ENCODE data around the gene PRTG. TPM values are rescaled to one million over a fixed set of nuclear protein-coding genes. Genes with fewer than 3 reads are reported as not detected.

PRTG gene
- total and polyA plus RNA-seq, 2 experiments from 2014 or later = 0.63 to 3.4 TPM

DNA sequence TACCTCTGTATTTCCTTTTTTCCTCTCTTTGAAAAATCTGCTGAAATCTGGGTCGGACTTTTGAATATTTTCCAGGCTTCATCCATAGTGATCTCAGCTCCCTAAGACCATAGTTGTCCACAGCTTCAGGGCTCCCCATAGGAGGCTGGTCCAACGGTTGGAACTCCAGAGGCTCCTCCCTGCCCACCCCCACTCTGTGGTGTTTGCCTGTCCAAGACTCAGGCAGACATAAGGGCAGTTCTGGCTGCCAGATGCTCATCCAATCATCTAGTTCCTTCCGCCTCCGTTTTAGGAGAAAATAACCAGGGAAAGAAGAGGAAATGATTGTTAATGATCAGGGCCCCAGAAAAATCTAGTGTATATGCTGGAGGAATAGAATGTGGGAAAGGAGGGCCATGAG is 27.9 kb upstream of the PRTG start (continued):
- TF ChIP-seq ZNF462 (CRISPR knock-in tag; IDR thresholded peaks at IDR 0.05) (no peak), STAT1 (IDR thresholded peaks at IDR 0.05; ENCODE audit: unreplicated experiment) (no peak), EZH2phosphoT487 (IDR thresholded peaks at IDR 0.05; ENCODE audit: unreplicated experiment) (no peak)
- TF ChIP-seq, protein P1, sequence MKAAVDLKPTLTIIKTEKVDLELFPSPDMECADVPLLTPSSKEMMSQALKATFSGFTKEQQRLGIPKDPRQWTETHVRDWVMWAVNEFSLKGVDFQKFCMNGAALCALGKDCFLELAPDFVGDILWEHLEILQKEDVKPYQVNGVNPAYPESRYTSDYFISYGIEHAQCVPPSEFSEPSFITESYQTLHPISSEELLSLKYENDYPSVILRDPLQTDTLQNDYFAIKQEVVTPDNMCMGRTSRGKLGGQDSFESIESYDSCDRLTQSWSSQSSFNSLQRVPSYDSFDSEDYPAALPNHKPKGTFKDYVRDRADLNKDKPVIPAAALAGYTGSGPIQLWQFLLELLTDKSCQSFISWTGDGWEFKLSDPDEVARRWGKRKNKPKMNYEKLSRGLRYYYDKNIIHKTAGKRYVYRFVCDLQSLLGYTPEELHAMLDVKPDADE (IDR thresholded peaks at IDR 0.05) = no peak

GRCh38 chr15:55770261-55770660 is 27.3 kb upstream of the PRTG start:
- no peak for ATAC-seq
- peaks cover 4% of the 10 kb centered on the region for H3K27me3 Mint-ChIP-seq (ENCODE audit: insufficient read depth, low read depth, poor library complexity)

More at GRCh38 chr15:55770261-55770660, 27.3 kb upstream of the PRTG start:
- Mint-ChIP-seq H3K9me3 (no peaks in the 10 kb centered on the region; the same call in 2 of the 3 replicates), H3K4me3 (no peak overlapping the region), H3K36me3 (ENCODE audit: low read depth) (no peaks in the 10 kb centered on the region), H3K27ac (no peak overlapping the region), H3K4me1 (peaks cover 12% of the 10 kb centered on the region)
- H3F3A ChIP-seq (replicated peaks; ENCODE audit: low read depth) = no peaks in the 10 kb centered on the region
- H3K27me3 ChIP-seq (ENCODE audit: insufficient read depth) = no peaks in the 10 kb centered on the region
- DNase-seq (ENCODE audit: low spot score) = no peak
- H4K20me1 ChIP-seq (replicated peaks; ENCODE audit: insufficient read depth) = no peaks in the 10 kb centered on the region
- no peak overlapping the region for H3K27ac ChIP-seq (ENCODE audit: low read depth)
- H3K36me3 ChIP-seq (ENCODE audit: insufficient read depth) = no peaks in the 10 kb centered on the region
- H2AFZ ChIP-seq = no peak overlapping the region
- no peaks in the 10 kb centered on the region for H3K9me2 ChIP-seq (ENCODE audit: insufficient read depth)
- H3K4me3 ChIP-seq = no peak overlapping the region
- peaks cover 6% of the 10 kb centered on the region; the same call in 1 of the 2 replicates for H3K4me1 ChIP-seq (ENCODE audit: insufficient read depth)
- no peak for TF ChIP-seq STAT1 (IDR thresholded peaks at IDR 0.05; ENCODE audit: unreplicated experiment)
- no peak overlapping the region for H3K4me2 ChIP-seq
- H3K79me2 ChIP-seq (replicated peaks; ENCODE audit: insufficient read depth) = no peaks in the 10 kb centered on the region

All from GM23338 (cell line).